Measurements from ENCODE around the gene SRP19. TPM values are rescaled to one million over a fixed set of nuclear protein-coding genes. Genes with fewer than 3 reads are reported as not detected.

Gene SRP19
- total and polyA plus RNA-seq, 2 experiments from 2014 or later, result 104 to 406 TPM

DNA sequence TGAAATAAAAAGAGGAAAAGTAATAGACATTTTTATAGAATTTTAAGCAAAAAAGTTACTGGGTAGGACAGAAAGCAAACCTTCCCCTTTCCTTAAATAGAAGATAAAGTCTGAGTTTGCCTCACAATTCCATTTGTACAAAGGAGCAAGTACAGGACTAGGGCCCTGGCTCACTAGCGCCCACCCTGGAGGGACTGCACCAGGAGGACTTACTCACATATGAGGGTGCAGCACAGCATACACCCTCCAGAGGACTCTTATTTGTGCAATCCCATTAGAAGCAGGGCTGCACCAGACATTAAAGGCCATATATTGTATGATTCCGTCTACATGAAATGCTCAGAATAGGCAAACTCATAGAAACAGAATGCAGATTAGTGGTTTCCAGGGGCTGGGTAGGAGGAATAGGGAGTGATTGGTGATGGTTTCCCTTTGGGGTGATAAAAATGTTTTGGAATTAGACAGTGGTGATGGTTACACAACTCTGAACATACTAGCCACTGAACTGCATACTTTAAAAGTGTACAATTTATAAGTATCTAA, 56.4 kb downstream of the SRP19 start:
- 0 out of 2 replicates have a peak, but pooled peaks cover under 1% of the 10 kb centered on the region for H3K27me3 ChIP-seq (ENCODE audit: insufficient read depth)
- peak; percentile 6; the same call in 1 of the 3 replicates for ATAC-seq
- no peak overlapping the region for H2AFZ ChIP-seq
- H4K20me1 ChIP-seq (replicated peaks; ENCODE audit: insufficient read depth), result peaks cover 10% of the 10 kb centered on the region
- no peaks in the 10 kb centered on the region for H3F3A ChIP-seq (replicated peaks; ENCODE audit: low read depth)
- DNase-seq (ENCODE audit: low spot score), result peak; percentile 64
- H3K4me3 Mint-ChIP-seq, result no peak overlapping the region
- peaks cover 8% of the 10 kb centered on the region for H3K27me3 Mint-ChIP-seq (ENCODE audit: insufficient read depth, low read depth, poor library complexity)
- peaks cover 44% of the 10 kb centered on the region for H3K36me3 Mint-ChIP-seq (ENCODE audit: low read depth)
- H3K27ac Mint-ChIP-seq, result no peak overlapping the region
- no peaks in the 10 kb centered on the region for H3K9me2 ChIP-seq (ENCODE audit: insufficient read depth)
- no peaks in the 10 kb centered on the region for H3K9me3 Mint-ChIP-seq
- no peak overlapping the region for H3K4me2 ChIP-seq
- 0 out of 2 replicates have a peak, but pooled peaks cover 5% of the 10 kb centered on the region for H3K36me3 ChIP-seq (ENCODE audit: insufficient read depth)
- no peak overlapping the region for H3K27ac ChIP-seq (ENCODE audit: low read depth)
- peaks cover 22% of the 10 kb centered on the region for H3K79me2 ChIP-seq (replicated peaks; ENCODE audit: insufficient read depth)
- H3K4me1 Mint-ChIP-seq, result peaks cover 8% of the 10 kb centered on the region
- TF ChIP-seq JUNB (IDR thresholded peaks at IDR 0.05; ENCODE audit: unreplicated experiment) (no peak), EZH2phosphoT487 (IDR thresholded peaks at IDR 0.05; ENCODE audit: unreplicated experiment) (no peak), NANOG (IDR thresholded peaks at IDR 0.05; ENCODE audit: borderline replicate concordance) (no peak), ZNF331 (CRISPR knock-in tag; IDR thresholded peaks at IDR 0.05; ENCODE audit: low read depth) (no peak)
- TF ChIP-seq, protein P1, sequence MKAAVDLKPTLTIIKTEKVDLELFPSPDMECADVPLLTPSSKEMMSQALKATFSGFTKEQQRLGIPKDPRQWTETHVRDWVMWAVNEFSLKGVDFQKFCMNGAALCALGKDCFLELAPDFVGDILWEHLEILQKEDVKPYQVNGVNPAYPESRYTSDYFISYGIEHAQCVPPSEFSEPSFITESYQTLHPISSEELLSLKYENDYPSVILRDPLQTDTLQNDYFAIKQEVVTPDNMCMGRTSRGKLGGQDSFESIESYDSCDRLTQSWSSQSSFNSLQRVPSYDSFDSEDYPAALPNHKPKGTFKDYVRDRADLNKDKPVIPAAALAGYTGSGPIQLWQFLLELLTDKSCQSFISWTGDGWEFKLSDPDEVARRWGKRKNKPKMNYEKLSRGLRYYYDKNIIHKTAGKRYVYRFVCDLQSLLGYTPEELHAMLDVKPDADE (IDR thresholded peaks at IDR 0.05), result no peak
- TF ChIP-seq, protein P2, sequence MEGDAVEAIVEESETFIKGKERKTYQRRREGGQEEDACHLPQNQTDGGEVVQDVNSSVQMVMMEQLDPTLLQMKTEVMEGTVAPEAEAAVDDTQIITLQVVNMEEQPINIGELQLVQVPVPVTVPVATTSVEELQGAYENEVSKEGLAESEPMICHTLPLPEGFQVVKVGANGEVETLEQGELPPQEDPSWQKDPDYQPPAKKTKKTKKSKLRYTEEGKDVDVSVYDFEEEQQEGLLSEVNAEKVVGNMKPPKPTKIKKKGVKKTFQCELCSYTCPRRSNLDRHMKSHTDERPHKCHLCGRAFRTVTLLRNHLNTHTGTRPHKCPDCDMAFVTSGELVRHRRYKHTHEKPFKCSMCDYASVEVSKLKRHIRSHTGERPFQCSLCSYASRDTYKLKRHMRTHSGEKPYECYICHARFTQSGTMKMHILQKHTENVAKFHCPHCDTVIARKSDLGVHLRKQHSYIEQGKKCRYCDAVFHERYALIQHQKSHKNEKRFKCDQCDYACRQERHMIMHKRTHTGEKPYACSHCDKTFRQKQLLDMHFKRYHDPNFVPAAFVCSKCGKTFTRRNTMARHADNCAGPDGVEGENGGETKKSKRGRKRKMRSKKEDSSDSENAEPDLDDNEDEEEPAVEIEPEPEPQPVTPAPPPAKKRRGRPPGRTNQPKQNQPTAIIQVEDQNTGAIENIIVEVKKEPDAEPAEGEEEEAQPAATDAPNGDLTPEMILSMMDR (conservative IDR thresholded peaks at IDR 0.05; ENCODE audit: low read depth in 2 of 2), result peak; percentile 65 to 67
- H3K4me3 ChIP-seq, result no peak overlapping the region
- 0 out of 2 replicates have a peak, but pooled peaks cover 4% of the 10 kb centered on the region for H3K4me1 ChIP-seq (ENCODE audit: insufficient read depth)

GRCh38 chr5:112918136-112918535, 57.0 kb downstream of the SRP19 start:
- no peaks in the 10 kb centered on the region for H3K9me3 Mint-ChIP-seq
- Histone ChIP-seq H3K36me3 (ENCODE audit: insufficient read depth) (0 out of 2 replicates have a peak, but pooled peaks cover 5% of the 10 kb centered on the region), H3K9me2 (ENCODE audit: insufficient read depth) (no peaks in the 10 kb centered on the region), H3K79me2 (replicated peaks; ENCODE audit: insufficient read depth) (peaks cover 16% of the 10 kb centered on the region), H3K27ac (ENCODE audit: low read depth) (no peak overlapping the region; the same call in 1 of the 2 replicates), H4K20me1 (replicated peaks; ENCODE audit: insufficient read depth) (peaks cover 6% of the 10 kb centered on the region), H3K4me3 (no peak overlapping the region), H3F3A (replicated peaks; ENCODE audit: low read depth) (0 out of 2 replicates have a peak, but pooled peaks cover 3% of the 10 kb centered on the region), H2AFZ (no peak overlapping the region), H3K4me1 (ENCODE audit: insufficient read depth) (0 out of 2 replicates have a peak, but pooled peaks cover 4% of the 10 kb centered on the region), H3K27me3 (ENCODE audit: insufficient read depth) (peaks cover 7% of the 10 kb centered on the region), H3K4me2 (no peak overlapping the region)
- no peak overlapping the region for H3K27ac Mint-ChIP-seq
- no peak for DNase-seq (ENCODE audit: low spot score)
- ATAC-seq, result no peak
- H3K4me1 Mint-ChIP-seq, result peaks cover 11% of the 10 kb centered on the region
- H3K36me3 Mint-ChIP-seq (ENCODE audit: low read depth), result peaks cover 44% of the 10 kb centered on the region
- peaks cover 11% of the 10 kb centered on the region for H3K27me3 Mint-ChIP-seq (ENCODE audit: insufficient read depth, low read depth, poor library complexity)
- no peak overlapping the region for H3K4me3 Mint-ChIP-seq
- TF ChIP-seq, protein P2 (conservative IDR thresholded peaks at IDR 0.05; ENCODE audit: low read depth in 2 of 2), result no peak
- TF ChIP-seq STAT1 (IDR thresholded peaks at IDR 0.05; ENCODE audit: unreplicated experiment), result no peak
- no peak for TF ChIP-seq CREB1 (CRISPR knock-in tag; IDR thresholded peaks at IDR 0.05; ENCODE audit: low read depth)
- TF ChIP-seq, protein P3, sequence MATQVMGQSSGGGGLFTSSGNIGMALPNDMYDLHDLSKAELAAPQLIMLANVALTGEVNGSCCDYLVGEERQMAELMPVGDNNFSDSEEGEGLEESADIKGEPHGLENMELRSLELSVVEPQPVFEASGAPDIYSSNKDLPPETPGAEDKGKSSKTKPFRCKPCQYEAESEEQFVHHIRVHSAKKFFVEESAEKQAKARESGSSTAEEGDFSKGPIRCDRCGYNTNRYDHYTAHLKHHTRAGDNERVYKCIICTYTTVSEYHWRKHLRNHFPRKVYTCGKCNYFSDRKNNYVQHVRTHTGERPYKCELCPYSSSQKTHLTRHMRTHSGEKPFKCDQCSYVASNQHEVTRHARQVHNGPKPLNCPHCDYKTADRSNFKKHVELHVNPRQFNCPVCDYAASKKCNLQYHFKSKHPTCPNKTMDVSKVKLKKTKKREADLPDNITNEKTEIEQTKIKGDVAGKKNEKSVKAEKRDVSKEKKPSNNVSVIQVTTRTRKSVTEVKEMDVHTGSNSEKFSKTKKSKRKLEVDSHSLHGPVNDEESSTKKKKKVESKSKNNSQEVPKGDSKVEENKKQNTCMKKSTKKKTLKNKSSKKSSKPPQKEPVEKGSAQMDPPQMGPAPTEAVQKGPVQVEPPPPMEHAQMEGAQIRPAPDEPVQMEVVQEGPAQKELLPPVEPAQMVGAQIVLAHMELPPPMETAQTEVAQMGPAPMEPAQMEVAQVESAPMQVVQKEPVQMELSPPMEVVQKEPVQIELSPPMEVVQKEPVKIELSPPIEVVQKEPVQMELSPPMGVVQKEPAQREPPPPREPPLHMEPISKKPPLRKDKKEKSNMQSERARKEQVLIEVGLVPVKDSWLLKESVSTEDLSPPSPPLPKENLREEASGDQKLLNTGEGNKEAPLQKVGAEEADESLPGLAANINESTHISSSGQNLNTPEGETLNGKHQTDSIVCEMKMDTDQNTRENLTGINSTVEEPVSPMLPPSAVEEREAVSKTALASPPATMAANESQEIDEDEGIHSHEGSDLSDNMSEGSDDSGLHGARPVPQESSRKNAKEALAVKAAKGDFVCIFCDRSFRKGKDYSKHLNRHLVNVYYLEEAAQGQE (IDR thresholded peaks at IDR 0.05; ENCODE audit: unreplicated experiment), result no peak
- TF ChIP-seq, protein P1 (IDR thresholded peaks at IDR 0.05), result no peak

Measured in GM23338 (cell line).